Spinal cord (tissue), 10 donors: ENCODE data around the gene NQO1. TPM values are rescaled to one million over a fixed set of nuclear protein-coding genes. Genes with fewer than 3 reads are reported as not detected.
"Not testable (repeated sequence)": the region's sequence is repeated elsewhere in the genome, so short reads cannot be mapped to it uniquely, and the experiment has no call there.

Experiments
- DNase-seq, 6 donors: peaks; one replicate each; pipeline versions ENCODE4 v3.0.0 to v3.0.0-alpha.2; 2013 to 2015; ENCODE audit warnings: low spot score in 6 of 6, low read depth in 4 of 6
- H3K27ac ChIP-seq: one replicate; pipeline ENCODE4 v1.5.1; 2013; ENCODE audit warnings: low read depth, low read length, control low read depth
- H3K27me3 ChIP-seq: one replicate; pipeline ENCODE4 v1.6.1; 2013; ENCODE audit warnings: low read length; ENCODE audit not compliant: control insufficient read depth, insufficient read depth
- H3K36me3 ChIP-seq: one replicate; pipeline ENCODE4 v1.6.1; 2013; ENCODE audit warnings: low read length; ENCODE audit not compliant: control insufficient read depth, insufficient read depth
- H3K4me1 ChIP-seq: one replicate; pipeline ENCODE4 v1.6.1; 2013; ENCODE audit warnings: low read length; ENCODE audit not compliant: control insufficient read depth, insufficient read depth
- H3K4me3 ChIP-seq: one replicate; pipeline ENCODE4 v1.5.1; 2013; ENCODE audit warnings: low read depth, low read length, control low read depth
- H3K9me3 ChIP-seq: one replicate; pipeline ENCODE4 v1.6.1; 2013; ENCODE audit warnings: low read length; ENCODE audit not compliant: control insufficient read depth, insufficient read depth
- WGBS: methylation state at CpG from one replicate; pipeline ENCODE4 v1.1.5; 2013; ENCODE audit warnings: missing lambda C conversion rate; ENCODE audit not compliant: insufficient coverage; 5-methylcytosine and 5-hydroxymethylcytosine counted together
- polyA plus RNA-seq, 2 donors: library from polyadenylated mRNA; unstranded; fragments of 120-200 nt; gene quantifications; one replicate each; pipeline ENCODE4 v1.2.1, GENCODE V29; 2013; ENCODE audit not compliant: insufficient read length in 2 of 2
- total RNA-seq, 2 donors: library from RNA; depleted of rRNA in 1 of 2; stranded (reverse); fragments of 120-200 nt in 1 of 2; fragments of >200 nt in 1 of 2; gene quantifications; one replicate each; pipeline versions ENCODE4 v1.2.3 to v1.2.4, GENCODE V29; 2013 to 2014
- donor health status: healthy.

NQO1 gene
- total and polyA plus RNA-seq, 4 donors: 17.1 to 93.4 (median 21.7) TPM

DNA sequence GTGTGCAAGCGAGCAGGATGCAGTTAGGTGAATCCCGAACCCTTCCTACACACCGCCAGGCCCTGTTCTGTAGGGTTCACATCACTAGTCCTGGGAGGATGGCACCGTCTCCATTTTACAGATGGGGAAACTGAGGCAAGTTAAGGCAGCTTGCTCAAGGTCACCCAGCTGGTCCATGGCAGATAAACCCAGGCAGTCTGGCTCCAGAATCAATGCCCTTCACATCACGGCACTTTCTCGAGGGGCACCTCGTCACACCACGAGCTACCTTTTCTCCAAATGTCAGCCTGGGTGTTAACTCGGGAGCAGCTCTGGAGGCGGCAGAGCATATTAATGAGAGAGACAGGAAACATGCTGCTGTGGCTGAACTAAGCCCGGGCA lies 18.9 kb upstream of the NQO1 start:
- no peaks in the 10 kb centered on the region for H3K4me1 ChIP-seq
- H3K27ac ChIP-seq: no peak overlapping the region
- no peak for DNase-seq
- no peaks in the 10 kb centered on the region for H3K27me3 ChIP-seq
- no peak overlapping the region for H3K4me3 ChIP-seq
- 98% methylated on average over 8 of the region's 11 CpGs for WGBS
- H3K36me3 ChIP-seq: peaks cover 92% of the 10 kb centered on the region
- no peaks in the 10 kb centered on the region for H3K9me3 ChIP-seq

DNA sequence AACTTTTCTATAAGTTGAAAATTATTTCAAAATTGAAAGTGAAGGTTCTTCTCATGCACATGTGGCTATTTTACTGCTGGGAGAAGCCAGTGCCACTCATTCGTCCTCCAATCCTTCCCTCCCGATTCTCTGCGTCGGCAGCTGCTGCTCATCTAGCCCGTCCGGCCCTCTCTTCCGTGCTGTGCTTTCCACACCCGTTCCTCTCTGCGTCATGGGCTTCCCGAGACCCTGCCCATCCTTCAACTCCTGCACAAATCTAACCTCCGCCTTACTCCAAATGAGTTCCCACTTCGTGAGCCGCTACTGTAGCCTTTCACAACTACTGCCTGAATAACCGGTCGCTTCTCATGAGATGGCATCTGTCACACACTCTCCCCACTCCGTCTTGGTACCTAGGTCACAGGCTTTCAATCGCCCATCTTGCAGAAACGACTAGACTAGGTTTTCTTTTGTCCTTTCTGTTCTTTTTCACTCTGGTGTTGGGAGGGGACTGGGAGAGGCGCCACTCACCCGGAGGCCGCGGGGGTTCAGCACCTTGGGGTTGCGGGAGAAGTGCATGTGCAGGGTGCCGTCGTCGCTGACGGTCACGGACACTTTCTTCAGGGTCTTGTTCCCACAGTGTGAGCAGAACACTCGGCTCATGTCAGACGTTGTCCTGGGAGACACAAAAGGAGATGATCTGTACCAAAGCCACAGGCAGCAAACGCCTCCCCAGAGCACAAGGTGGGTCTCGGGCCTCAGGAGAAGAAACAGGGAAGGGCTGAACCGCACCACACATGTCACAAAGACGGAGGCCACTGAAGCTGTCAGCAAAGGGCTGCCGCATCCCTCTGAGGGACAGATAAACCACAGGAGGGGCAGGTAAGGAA lies 18.2 kb upstream of the NQO1 start:
- H3K36me3 ChIP-seq: peaks cover 92% of the 10 kb centered on the region
- no peak for DNase-seq
- no peak overlapping the region for H3K27ac ChIP-seq
- H3K4me1 ChIP-seq: no peaks in the 10 kb centered on the region
- no peaks in the 10 kb centered on the region for H3K27me3 ChIP-seq
- no peak overlapping the region for H3K4me3 ChIP-seq
- no peaks in the 10 kb centered on the region for H3K9me3 ChIP-seq
- WGBS: 95% methylated on average over 33 of the region's 35 CpGs

GRCh38 chr16:69741951-69742904 lies 15.9 kb upstream of the NQO1 start:
- peak in 2 of 6 donors; percentile 9 to 55 for DNase-seq
- Histone ChIP-seq H3K27me3 (no peaks in the 10 kb centered on the region), H3K27ac (no peak overlapping the region), H3K9me3 (no peaks in the 10 kb centered on the region), H3K36me3 (peaks cover 78% of the 10 kb centered on the region), H3K4me1 (no peaks in the 10 kb centered on the region), H3K4me3 (no peak overlapping the region)
- WGBS: 75% methylated on average over 28 of the region's 41 CpGs

- Histone ChIP-seq H3K36me3 (peaks cover 71% of the 10 kb centered on the region), H3K27me3 (no peaks in the 10 kb centered on the region), H3K9me3 (no peaks in the 10 kb centered on the region), H3K4me3 (no peak overlapping the region), H3K4me1 (no peaks in the 10 kb centered on the region), H3K27ac (no peak overlapping the region)
- WGBS: 100% methylated on average over 4 of the region's 8 CpGs
- DNase-seq: no peak
These were observed 15.2 kb upstream of the NQO1 start for GRCh38 chr16:69741519-69741918.

DNA sequence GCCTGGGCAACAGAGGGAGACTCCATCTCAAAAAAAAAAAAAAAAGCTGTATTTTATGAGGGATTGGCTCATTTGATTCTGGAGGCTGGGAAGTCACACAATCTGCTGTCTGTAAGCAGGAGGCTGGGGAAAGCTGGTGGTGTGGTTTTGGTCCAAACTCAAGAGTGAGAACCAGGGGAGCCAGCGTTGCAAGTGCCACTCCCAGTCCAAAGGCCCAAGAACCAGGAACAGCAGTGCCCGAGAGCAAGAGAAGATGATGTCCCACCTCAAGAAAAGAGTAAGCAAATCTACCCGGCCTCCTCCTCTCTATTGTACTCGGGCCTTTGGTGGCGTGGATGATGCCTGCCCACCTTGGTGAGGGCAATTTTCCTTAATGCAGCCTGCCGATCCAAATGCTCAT lies 5.7 kb upstream of the NQO1 start:
- 94% methylated on average over 3 of the region's 6 CpGs for WGBS
- H3K27me3 ChIP-seq: no peaks in the 10 kb centered on the region
- H3K9me3 ChIP-seq: no peaks in the 10 kb centered on the region
- H3K27ac ChIP-seq: no peak overlapping the region
- H3K4me1 ChIP-seq: peaks cover 3% of the 10 kb centered on the region
- H3K36me3 ChIP-seq: peaks cover 2% of the 10 kb centered on the region
- H3K4me3 ChIP-seq: no peak overlapping the region
- DNase-seq: no peak

DNA sequence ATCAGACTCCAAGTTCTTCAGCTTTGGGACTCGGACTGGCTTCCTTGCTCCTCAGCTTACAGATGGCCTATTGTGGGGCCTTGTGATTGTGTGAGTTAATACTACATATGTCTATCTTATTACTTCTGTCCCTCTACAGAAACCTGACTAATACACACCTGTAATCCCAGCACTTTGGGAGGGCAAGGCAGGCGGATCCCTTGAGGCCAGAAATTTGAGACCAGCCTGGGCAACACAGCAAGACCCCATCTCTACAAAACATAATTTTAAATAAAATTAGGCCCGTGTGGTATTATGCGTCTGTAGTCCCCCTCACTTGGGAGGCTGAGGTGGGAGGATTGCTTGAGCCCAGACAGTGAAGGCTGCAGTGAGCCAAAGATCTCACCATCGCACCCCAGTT lies 4.9 kb upstream of the NQO1 start:
- H3K27me3 ChIP-seq, H3K4me3 ChIP-seq, DNase-seq, H3K9me3 ChIP-seq, H3K36me3 ChIP-seq, H3K27ac ChIP-seq: not testable (repeated sequence)
- peaks cover 11% of the 10 kb centered on the region for H3K4me1 ChIP-seq
- WGBS: 100% methylated on average over 2 of the region's 5 CpGs

DNA sequence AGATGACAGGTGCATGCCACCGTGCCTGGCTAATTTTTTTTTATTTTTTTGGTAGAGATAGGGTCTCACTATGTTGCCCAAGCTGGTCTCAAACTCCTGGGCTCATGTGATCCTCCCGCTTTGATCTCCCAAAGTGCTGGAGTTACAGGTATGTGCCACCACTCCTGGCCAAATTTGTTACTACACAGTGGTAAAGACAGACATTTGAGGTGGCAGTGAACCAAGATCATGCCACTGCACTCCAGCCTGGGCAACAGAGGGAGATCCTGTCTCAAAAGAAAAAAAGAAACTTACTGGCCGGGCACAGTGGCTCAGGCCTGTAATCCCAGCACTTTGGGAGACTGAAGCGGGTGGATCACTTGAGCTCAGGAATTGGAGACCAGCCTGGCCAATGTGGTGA lies 2.7 kb upstream of the NQO1 start:
- H3K4me1 ChIP-seq: peaks cover 24% of the 10 kb centered on the region

GRCh38 chr16:69727916-69728270 lies 1.5 kb upstream of the NQO1 start:
- peak in 1 of 6 donors; percentile 40 for DNase-seq
- Histone ChIP-seq H3K4me3 (no peak overlapping the region), H3K4me1 (peaks cover 24% of the 10 kb centered on the region), H3K27me3 (no peaks in the 10 kb centered on the region), H3K9me3 (no peaks in the 10 kb centered on the region), H3K27ac (no peak overlapping the region), H3K36me3 (peaks cover 2% of the 10 kb centered on the region)
- 82% methylated on average over 5 of the region's 5 CpGs for WGBS

More for the DNA sequence above, 2.7 kb upstream of the NQO1 start:
- H3K4me3 ChIP-seq, H3K27ac ChIP-seq, DNase-seq, H3K36me3 ChIP-seq, H3K9me3 ChIP-seq, H3K27me3 ChIP-seq: not testable (repeated sequence)
- WGBS: 95% methylated on average over 3 of the region's 4 CpGs

GRCh38 chr16:69725480-69726312 lies 664 bp downstream of the NQO1 start:
- H3K9me3 ChIP-seq: no peaks in the 10 kb centered on the region
- WGBS: 77% methylated on average over 23 of the region's 32 CpGs
- no peaks in the 10 kb centered on the region for H3K27me3 ChIP-seq
- peak overlapping the region; percentile 72 for H3K4me3 ChIP-seq
- H3K36me3 ChIP-seq: no peaks in the 10 kb centered on the region
- H3K27ac ChIP-seq: peak overlapping the region; percentile 57
- peaks cover 24% of the 10 kb centered on the region for H3K4me1 ChIP-seq
- no peak for DNase-seq
